Liver (tissue), 3 donors: ENCODE results near the gene SP110.

Experiments
- CTCF ChIP-seq: fragments of 150-350 bp; IDR thresholded peaks from 2 replicates; pipeline ENCODE4 v1.5.1; 2017; ENCODE audit warnings: improper control_type of control experiment, low read depth, low read length; ENCODE audit not compliant: missing input control
- FOXA2 ChIP-seq: IDR thresholded peaks from 2 replicates; pipeline ENCODE4 v1.6.1; 2016; ENCODE audit warnings: antibody characterized with exemption
- NR2F2 ChIP-seq: IDR thresholded peaks from 2 replicates; pipeline ENCODE4 v1.6.1; 2016; ENCODE audit warnings: antibody characterized with exemption
- RAD21 ChIP-seq, 2 donors: IDR thresholded peaks; 2 replicates each; pipeline ENCODE4 v1.6.1; 2016; ENCODE audit warnings: antibody characterized with exemption in 2 of 2, mild to moderate bottlenecking in 2 of 2
- RXRA ChIP-seq, 2 donors: IDR thresholded peaks; 2 replicates each; pipeline ENCODE4 v1.6.1; 2017 to 2018; ENCODE audit warnings: antibody characterized with exemption in 2 of 2, mild to moderate bottlenecking in 1 of 2
- YY1 ChIP-seq: IDR thresholded peaks from 2 replicates; pipeline ENCODE4 v1.6.1; 2016; ENCODE audit warnings: antibody characterized with exemption, mild to moderate bottlenecking
- donor health status: healthy.
- donor health status: healthy.

- no peak for TF ChIP-seq CTCF
- TF ChIP-seq FOXA2: no peak
- TF ChIP-seq YY1: no peak
- TF ChIP-seq RXRA (IDR thresholded peaks at IDR 0.05): no peak
- no peak for TF ChIP-seq NR2F2
- TF ChIP-seq RAD21 (IDR thresholded peaks at IDR 0.05): no peak
Measured at GRCh38 chr2:230128623-230129342, 91.0 kb downstream of the SP110 start.
